ENCODE measurements around the gene FBLN7. TPM values are rescaled to one million over a fixed set of nuclear protein-coding genes. Genes with fewer than 3 reads are reported as not detected.

FBLN7 gene
- total RNA-seq, 1 donor from 2014 or later = 2.4 TPM

DNA sequence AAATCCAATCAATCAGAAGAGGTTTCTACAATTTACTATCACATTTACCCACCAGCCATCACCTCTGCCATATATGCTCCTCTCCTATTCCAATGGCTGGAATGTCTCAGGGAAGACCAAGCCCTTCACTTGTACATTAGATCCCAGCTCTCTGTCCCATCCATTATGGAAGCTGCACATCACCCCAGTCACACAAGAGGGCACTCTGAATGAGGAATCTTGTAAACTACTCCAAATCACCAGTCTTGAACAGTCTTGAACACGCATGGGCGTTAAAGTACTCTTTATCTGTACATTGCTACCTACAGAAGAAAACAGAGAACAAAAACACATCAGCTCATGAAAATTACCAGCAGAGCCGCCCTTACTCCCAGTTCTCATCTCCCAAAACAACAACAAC, 78.0 kb downstream of the FBLN7 start:
- TF ChIP-seq, protein P1, sequence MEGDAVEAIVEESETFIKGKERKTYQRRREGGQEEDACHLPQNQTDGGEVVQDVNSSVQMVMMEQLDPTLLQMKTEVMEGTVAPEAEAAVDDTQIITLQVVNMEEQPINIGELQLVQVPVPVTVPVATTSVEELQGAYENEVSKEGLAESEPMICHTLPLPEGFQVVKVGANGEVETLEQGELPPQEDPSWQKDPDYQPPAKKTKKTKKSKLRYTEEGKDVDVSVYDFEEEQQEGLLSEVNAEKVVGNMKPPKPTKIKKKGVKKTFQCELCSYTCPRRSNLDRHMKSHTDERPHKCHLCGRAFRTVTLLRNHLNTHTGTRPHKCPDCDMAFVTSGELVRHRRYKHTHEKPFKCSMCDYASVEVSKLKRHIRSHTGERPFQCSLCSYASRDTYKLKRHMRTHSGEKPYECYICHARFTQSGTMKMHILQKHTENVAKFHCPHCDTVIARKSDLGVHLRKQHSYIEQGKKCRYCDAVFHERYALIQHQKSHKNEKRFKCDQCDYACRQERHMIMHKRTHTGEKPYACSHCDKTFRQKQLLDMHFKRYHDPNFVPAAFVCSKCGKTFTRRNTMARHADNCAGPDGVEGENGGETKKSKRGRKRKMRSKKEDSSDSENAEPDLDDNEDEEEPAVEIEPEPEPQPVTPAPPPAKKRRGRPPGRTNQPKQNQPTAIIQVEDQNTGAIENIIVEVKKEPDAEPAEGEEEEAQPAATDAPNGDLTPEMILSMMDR (IDR thresholded peaks at IDR 0.05; ENCODE audit: unreplicated experiment) = no peak
- no peak for DNase-seq (ENCODE audit: low spot score in 2 of 2, unreplicated experiment in 2 of 2)
- H3K4me3 Mint-ChIP-seq = no peak overlapping the region
- peaks cover 5% of the 10 kb centered on the region for H3K9me3 Mint-ChIP-seq
- H3K36me3 Mint-ChIP-seq = peaks cover 33% of the 10 kb centered on the region
- H3K27me3 Mint-ChIP-seq (ENCODE audit: low read depth) = no peaks in the 10 kb centered on the region
- H3K27ac Mint-ChIP-seq = no peak overlapping the region
- H3K4me1 Mint-ChIP-seq = no peaks in the 10 kb centered on the region

DNA sequence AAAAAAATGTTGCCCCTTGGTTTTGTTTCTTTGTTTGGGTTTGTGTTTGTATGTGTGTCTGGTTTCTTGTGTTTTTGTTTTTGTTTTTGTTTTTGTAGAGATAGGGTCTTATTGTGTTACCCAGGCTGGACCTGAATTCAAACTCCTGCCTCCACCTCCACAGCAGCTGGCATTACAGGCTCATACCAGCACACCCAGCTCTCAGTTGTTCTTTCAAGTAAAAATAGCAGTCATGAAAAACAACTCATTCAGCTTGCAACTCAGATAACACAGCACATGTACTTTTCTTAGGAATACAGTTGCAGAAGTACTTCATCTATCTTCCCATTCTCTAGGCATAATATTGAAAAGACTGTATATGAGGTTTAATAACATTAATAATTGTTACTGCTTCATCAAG, 79.7 kb downstream of the FBLN7 start:
- DNase-seq (ENCODE audit: low spot score in 2 of 2, unreplicated experiment in 2 of 2) = no peak
- peaks cover 39% of the 10 kb centered on the region for H3K36me3 Mint-ChIP-seq
- H3K4me3 Mint-ChIP-seq = no peak overlapping the region
- no peak overlapping the region for H3K27ac Mint-ChIP-seq
- no peaks in the 10 kb centered on the region for H3K27me3 Mint-ChIP-seq (ENCODE audit: low read depth)
- H3K4me1 Mint-ChIP-seq = no peaks in the 10 kb centered on the region
- TF ChIP-seq, protein P1 (IDR thresholded peaks at IDR 0.05; ENCODE audit: unreplicated experiment) = no peak
- peaks cover 20% of the 10 kb centered on the region for H3K9me3 Mint-ChIP-seq

DNA sequence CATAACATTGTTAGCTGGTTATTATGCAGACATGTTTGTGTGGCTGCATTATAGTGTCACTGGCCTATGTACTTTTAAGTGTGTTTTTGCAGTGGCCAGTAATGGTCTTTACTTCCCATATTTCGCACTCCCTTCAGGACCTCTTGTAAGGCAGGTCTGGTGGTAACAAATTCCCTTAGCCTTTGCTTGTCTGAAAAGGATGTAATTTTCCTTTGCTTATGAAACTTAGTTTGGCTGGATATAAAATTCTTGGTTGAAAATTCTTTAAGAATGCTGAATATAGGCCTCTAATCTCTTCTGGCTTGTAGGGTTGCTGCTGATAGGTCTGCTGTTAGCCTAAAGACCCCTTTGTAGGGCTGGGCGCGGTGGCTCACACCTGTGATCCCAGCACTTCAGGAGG, 82.0 kb downstream of the FBLN7 start:
- Mint-ChIP-seq H3K4me3 (no peak overlapping the region), H3K36me3 (peaks cover 37% of the 10 kb centered on the region), H3K4me1 (no peaks in the 10 kb centered on the region), H3K27me3 (ENCODE audit: low read depth) (no peaks in the 10 kb centered on the region), H3K9me3 (peaks cover 20% of the 10 kb centered on the region), H3K27ac (no peak overlapping the region)
- TF ChIP-seq, protein P1 (IDR thresholded peaks at IDR 0.05; ENCODE audit: unreplicated experiment) = no peak
- DNase-seq (ENCODE audit: low spot score in 2 of 2, unreplicated experiment in 2 of 2) = no peak

DNA sequence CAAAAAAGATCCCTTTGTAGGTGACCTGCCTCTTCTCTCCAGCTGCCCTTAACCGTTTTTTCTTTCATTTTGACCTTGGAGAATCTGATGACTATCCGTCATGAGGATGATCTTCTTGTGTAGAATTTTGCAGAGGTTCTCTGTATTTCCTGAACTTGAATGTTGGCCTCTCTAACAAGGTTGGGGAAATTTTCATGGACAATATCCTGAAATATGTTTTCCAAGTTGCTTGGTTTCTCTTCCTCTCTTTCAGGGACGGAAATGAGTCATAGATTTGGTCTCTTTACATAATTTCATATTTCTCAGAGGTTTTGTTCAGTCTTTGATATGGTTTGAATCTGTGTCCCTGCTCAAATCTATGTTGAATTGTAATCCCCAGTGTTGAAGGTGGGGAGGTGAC, 82.6 kb downstream of the FBLN7 start:
- no peak overlapping the region for H3K4me3 Mint-ChIP-seq
- H3K9me3 Mint-ChIP-seq = peaks cover 20% of the 10 kb centered on the region
- peaks cover 37% of the 10 kb centered on the region for H3K36me3 Mint-ChIP-seq
- TF ChIP-seq, protein P1 (IDR thresholded peaks at IDR 0.05; ENCODE audit: unreplicated experiment) = no peak
- H3K27me3 Mint-ChIP-seq (ENCODE audit: low read depth) = no peaks in the 10 kb centered on the region
- no peak overlapping the region for H3K27ac Mint-ChIP-seq
- H3K4me1 Mint-ChIP-seq = no peaks in the 10 kb centered on the region
- DNase-seq (ENCODE audit: low spot score in 2 of 2, unreplicated experiment in 2 of 2) = no peak

DNA sequence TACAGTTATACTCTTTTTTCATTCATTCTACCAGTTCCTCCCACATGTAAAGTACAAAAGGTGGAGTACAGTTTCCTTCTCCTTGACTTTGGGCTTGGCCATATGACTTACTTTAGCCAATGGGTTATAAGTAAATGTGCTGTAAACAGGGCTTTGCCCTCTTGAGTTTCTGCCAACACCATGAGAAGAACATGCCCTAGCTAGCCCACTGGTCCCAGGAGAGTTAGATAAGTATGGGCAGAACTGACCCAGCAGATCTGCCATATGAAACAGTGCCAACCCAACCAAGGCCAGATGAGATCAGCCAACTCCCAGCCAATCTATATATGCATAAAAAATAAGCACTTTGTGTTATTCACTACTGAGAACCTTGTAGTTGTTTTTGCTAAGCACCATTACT, 91.2 kb downstream of the FBLN7 start:
- Mint-ChIP-seq H3K27ac (no peak overlapping the region), H3K4me3 (no peak overlapping the region), H3K27me3 (ENCODE audit: low read depth) (no peaks in the 10 kb centered on the region), H3K4me1 (no peaks in the 10 kb centered on the region), H3K9me3 (peaks cover 9% of the 10 kb centered on the region), H3K36me3 (peaks cover 35% of the 10 kb centered on the region)
- TF ChIP-seq, protein P1 (IDR thresholded peaks at IDR 0.05; ENCODE audit: unreplicated experiment) = no peak
- DNase-seq (ENCODE audit: low spot score in 2 of 2, unreplicated experiment in 2 of 2) = no peak

DNA sequence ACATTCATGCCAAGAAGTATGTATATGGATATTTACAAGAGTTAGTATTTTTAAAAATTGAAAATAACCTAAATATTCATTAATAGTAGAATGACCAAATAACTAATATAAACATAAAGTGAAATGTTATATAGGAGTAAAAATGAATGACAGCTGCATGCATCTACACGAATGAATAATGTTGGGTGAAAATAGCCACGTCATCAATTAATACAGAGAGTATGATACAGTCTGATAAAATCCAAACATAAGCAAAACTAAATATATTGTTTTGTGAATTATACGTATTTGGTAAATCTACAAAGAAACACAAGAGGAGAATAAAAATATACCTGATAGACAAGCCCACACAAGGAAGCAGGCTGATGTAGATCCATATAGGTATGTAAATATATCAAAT, 92.2 kb downstream of the FBLN7 start:
- Mint-ChIP-seq H3K9me3 (peaks cover 9% of the 10 kb centered on the region), H3K4me1 (no peaks in the 10 kb centered on the region), H3K27ac (no peak overlapping the region), H3K27me3 (ENCODE audit: low read depth) (no peaks in the 10 kb centered on the region), H3K4me3 (no peak overlapping the region), H3K36me3 (peaks cover 28% of the 10 kb centered on the region)
- TF ChIP-seq, protein P1 (IDR thresholded peaks at IDR 0.05; ENCODE audit: unreplicated experiment) = no peak
- no peak for DNase-seq (ENCODE audit: low spot score in 2 of 2, unreplicated experiment in 2 of 2)
